H1 (cell line): ENCODE results near the gene YTHDC2. TPM values are rescaled to one million over a fixed set of nuclear protein-coding genes. Genes with fewer than 3 reads are reported as not detected.

Experiments
- CTCF ChIA-PET: fragments of 300-600 bp; sonication (Branson Sonifier 250); formaldehyde crosslinking; loops from one replicate; lab custom pipeline; 2021; ENCODE audit not compliant: partially characterized antibody; lab: Charles Lee
- POLR2A ChIA-PET: fragments of 300-600 bp; sonication (Branson Sonifier 250); formaldehyde crosslinking; loops from one replicate; lab custom pipeline; 2021; ENCODE audit warnings: inconsistent platforms; ENCODE audit not compliant: partially characterized antibody; lab: Charles Lee
- DNase-seq, 2 experiments: peaks; one replicate each; pipeline versions ENCODE4 v3.0.0 to v3.0.0-alpha.2; 2010 to 2022; ENCODE audit warnings: low spot score in 2 of 2, low read depth in 1 of 2, mixed read lengths in 1 of 2
- FAIRE-seq: peaks from 2 replicates; lab custom pipeline; 2011; peaks lifted over from hg19 to GRCh38; lab: Jason Lieb, UNC
- H2AFZ ChIP-seq: 2 replicates; pipeline ENCODE4 v1.8.1; 2012; ENCODE audit warnings: low read length, inconsistent platforms
- H2AK5ac ChIP-seq: 2 replicates; pipeline ENCODE4 v1.6.1; 2013; ENCODE audit warnings: low read depth, low read length
- H2BK120ac ChIP-seq: replicated peaks from 2 replicates; pipeline ENCODE3; 2013; ENCODE audit warnings: low read depth, low read length, inconsistent platforms
- H2BK12ac ChIP-seq: 2 replicates; pipeline ENCODE4 v1.6.1; 2013; ENCODE audit warnings: low read depth, low read length
- H2BK15ac ChIP-seq: 2 replicates; pipeline ENCODE4 v1.6.1; 2013; ENCODE audit warnings: low read length
- H2BK20ac ChIP-seq: 2 replicates; pipeline ENCODE4 v1.6.1; 2013; ENCODE audit warnings: low read length
- H2BK5ac ChIP-seq: 2 replicates; pipeline ENCODE4 v1.6.1; 2013; ENCODE audit warnings: low read depth, low read length
- H3K14ac ChIP-seq: 2 replicates; pipeline ENCODE4 v1.6.1; 2013; ENCODE audit warnings: inconsistent platforms; ENCODE audit not compliant: insufficient read length
- H3K18ac ChIP-seq: 2 replicates; pipeline ENCODE4 v1.6.1; 2013; ENCODE audit warnings: low read length; ENCODE audit errors: extremely low read depth
- H3K23ac ChIP-seq: 2 replicates; pipeline ENCODE4 v1.6.1; 2013; ENCODE audit warnings: inconsistent platforms; ENCODE audit not compliant: insufficient read length
- H3K23me2 ChIP-seq: 2 replicates; pipeline ENCODE4 v1.6.1; 2013; ENCODE audit warnings: low read depth, low read length
- H3K27ac ChIP-seq: 2 replicates; pipeline ENCODE4 v1.6.1; 2011; ENCODE audit warnings: low read depth, low read length, inconsistent platforms
- H3K27me3 ChIP-seq, 4 experiments: replicated peaks in 1 of 4; 1 replicate in 1 of 4; 2 replicates in 3 of 4; pipeline versions ENCODE4 v1.6.1 to v1.8.1; 2011 to 2013; ENCODE audit warnings: low read length in 3 of 4, mild to moderate bottlenecking in 3 of 4, inconsistent platforms in 2 of 4, mixed read lengths in 2 of 4, moderate library complexity in 1 of 4; ENCODE audit not compliant: control insufficient read depth in 3 of 4, insufficient read depth in 3 of 4; ENCODE audit errors: extremely low read depth in 1 of 4
- H3K36me3 ChIP-seq, 4 experiments: 2 replicates each; pipeline versions ENCODE4 v1.6.1 to v1.8.1; 2011 to 2013; ENCODE audit warnings: mild to moderate bottlenecking in 4 of 4, low read length in 3 of 4, moderate library complexity in 2 of 4, control low read depth in 1 of 4, inconsistent platforms in 1 of 4; ENCODE audit not compliant: insufficient read depth in 4 of 4, control insufficient read depth in 2 of 4
- H3K4ac ChIP-seq: replicated peaks from 2 replicates; pipeline ENCODE3; 2013; ENCODE audit warnings: low read length, low read depth, mixed read lengths, inconsistent platforms; ENCODE audit not compliant: insufficient read length
- H3K4me1 ChIP-seq, 4 experiments: replicated peaks in 1 of 4; 1 replicate in 1 of 4; 2 replicates in 3 of 4; pipeline versions ENCODE4 v1.6.1 to v1.8.1; 2011 to 2013; ENCODE audit warnings: low read length in 3 of 4, inconsistent platforms in 2 of 4, mixed read lengths in 1 of 4; ENCODE audit not compliant: insufficient read depth in 4 of 4, control insufficient read depth in 3 of 4
- H3K4me2 ChIP-seq, 2 experiments: 2 replicates each; pipeline versions ENCODE4 v1.6.1 to v1.8.1; 2011 to 2013; ENCODE audit warnings: low read depth in 2 of 2, low read length in 2 of 2, control low read depth in 1 of 2, inconsistent platforms in 1 of 2, mild to moderate bottlenecking in 1 of 2; ENCODE audit not compliant: insufficient read depth in 1 of 2
- H3K4me3 ChIP-seq, 4 experiments: fragments of 200-600, 300-600 bp in 1 of 4; sonication (generic), shearing (Covaris generic), sonication (Bioruptor Twin) in 1 of 4; 2 replicates each; pipeline versions ENCODE4 v1.5.1 to v1.8.1; 2011 to 2016; ENCODE audit warnings: low read length in 4 of 4, low read depth in 3 of 4, control low read depth in 2 of 4, inconsistent platforms in 2 of 4, mild to moderate bottlenecking in 2 of 4, mixed read lengths in 1 of 4, moderate library complexity in 1 of 4; ENCODE audit not compliant: insufficient read depth in 2 of 4; ENCODE audit errors: extremely low read depth in 1 of 4
- H3K56ac ChIP-seq: replicated peaks from 2 replicates; pipeline ENCODE3; 2013; ENCODE audit warnings: low read depth, mild to moderate bottlenecking, mixed read lengths, low read length, inconsistent platforms; ENCODE audit not compliant: insufficient read length
- H3K79me1 ChIP-seq: 2 replicates; pipeline ENCODE4 v1.6.1; 2013; ENCODE audit warnings: low read depth, low read length, control low read depth
- H3K79me2 ChIP-seq, 2 experiments: 2 replicates each; pipeline versions ENCODE4 v1.6.1 to v1.8.1; 2012 to 2013; ENCODE audit warnings: low read length in 2 of 2, mild to moderate bottlenecking in 2 of 2, inconsistent platforms in 1 of 2; ENCODE audit not compliant: insufficient read depth in 2 of 2, control insufficient read depth in 1 of 2
- H3K9ac ChIP-seq, 4 experiments: replicated peaks in 1 of 4; 1 replicate in 1 of 4; 2 replicates in 3 of 4; pipeline versions ENCODE4 v1.6.1 to v1.8.1; 2011 to 2013; ENCODE audit warnings: low read depth in 3 of 4, low read length in 3 of 4, control low read depth in 2 of 4, mild to moderate bottlenecking in 2 of 4, moderate library complexity in 2 of 4, inconsistent platforms in 1 of 4; ENCODE audit errors: extremely low read depth in 1 of 4
- H3K9me3 ChIP-seq, 2 experiments: 2 replicates each; pipeline versions ENCODE4 v1.6.1 to v1.8.1; 2012 to 2013; ENCODE audit warnings: mild to moderate bottlenecking in 2 of 2, moderate library complexity in 2 of 2, control low read depth in 1 of 2, inconsistent platforms in 1 of 2, low read depth in 1 of 2, low read length in 1 of 2, mixed read lengths in 1 of 2; ENCODE audit not compliant: insufficient read depth in 2 of 2
- H4K20me1 ChIP-seq, 2 experiments: replicated peaks in 1 of 2; 2 replicates each; pipeline versions ENCODE3 to v1.8.1; 2011 to 2013; ENCODE audit warnings: inconsistent platforms in 2 of 2, low read length in 2 of 2, mild to moderate bottlenecking in 1 of 2; ENCODE audit not compliant: insufficient read depth in 2 of 2, control insufficient read depth in 1 of 2
- H4K5ac ChIP-seq: 2 replicates; pipeline ENCODE4 v1.6.1; 2013; ENCODE audit warnings: low read length, low read depth, mixed read lengths, inconsistent platforms; ENCODE audit not compliant: insufficient read length
- H4K8ac ChIP-seq: 2 replicates; pipeline ENCODE4 v1.8.0; 2013; ENCODE audit warnings: mild to moderate bottlenecking, moderate library complexity, low read length, inconsistent platforms; ENCODE audit not compliant: insufficient read depth; ENCODE audit errors: extremely low read depth
- H4K91ac ChIP-seq: replicated peaks from 2 replicates; pipeline ENCODE3; 2013; ENCODE audit warnings: low read length, mixed read lengths, inconsistent platforms; ENCODE audit not compliant: insufficient read length
- ASH2L ChIP-seq: fragments of 200-600, 300-600 bp; sonication (generic); IDR thresholded peaks from one replicate; pipeline ENCODE4 v1.7.1; 2017; ENCODE audit warnings: low read length
- E2F6 ChIP-seq: IDR thresholded peaks from 2 replicates; pipeline ENCODE4 v1.6.1; 2012; ENCODE audit warnings: inconsistent platforms
- EP300 ChIP-seq, 2 experiments: IDR thresholded peaks; 1 replicate in 1 of 2; 2 replicates in 1 of 2; pipeline ENCODE4 v1.6.1; 2011 to 2012; ENCODE audit warnings: low read depth in 2 of 2, low read length in 2 of 2, mild to moderate bottlenecking in 2 of 2, borderline replicate concordance in 1 of 2, inconsistent platforms in 1 of 2, moderate library complexity in 1 of 2
- PHF8 ChIP-seq: fragments of 200-600 bp; sonication (generic); conservative IDR thresholded peaks from 2 replicates; pipeline ENCODE4 v1.7.1; 2012; ENCODE audit warnings: low read depth, mild to moderate bottlenecking, inconsistent platforms, low read length, moderate library complexity
- POLR2A ChIP-seq, 2 experiments: IDR thresholded peaks; 1 replicate in 1 of 2; 2 replicates in 1 of 2; pipeline ENCODE4 v1.6.1; 2011; ENCODE audit warnings: low read depth in 2 of 2, low read length in 2 of 2, mild to moderate bottlenecking in 2 of 2; ENCODE audit errors: control extremely low read depth in 1 of 2
- WGBS, 2 experiments: shearing (Covaris generic) in 1 of 2; methylation state at CpG; one replicate each; pipeline versions ENCODE4 v1.1.6 to v1.1.7; 2013 to 2015; ENCODE audit warnings: low lambda C conversion rate in 2 of 2, mixed read lengths in 2 of 2, inconsistent platforms in 1 of 2, low coverage in 1 of 2, missing lambda C conversion rate in 1 of 2; ENCODE audit not compliant: insufficient replicate concordance in 2 of 2, insufficient coverage in 1 of 2, insufficient read length in 1 of 2; ENCODE audit errors: extremely low coverage in 1 of 2, missing lambda C conversion rate in 1 of 2; 5-methylcytosine and 5-hydroxymethylcytosine counted together
- polyA plus RNA-seq, 7 experiments: library from polyadenylated mRNA; depleted of rRNA in 3 of 7; stranded (reverse) in 5 of 7; unstranded in 2 of 7; fragments of >200 nt in 5 of 7; fragments of 200-250 nt in 2 of 7; gene quantifications; 1 replicate in 5 of 7; 2 replicates in 1 of 7; 4 replicates in 1 of 7; pipeline versions ENCODE4 v1.2.1 to v1.2.3, GENCODE V29; 2011 to 2013; ENCODE audit warnings: missing spikeins in 2 of 7, mixed read lengths in 2 of 7
- total RNA-seq: library from RNA; stranded (reverse); fragmentation: NEBNext Ultra II Directional; extraction: Animal tissue kit (Norgen Biotek cat#: 25700); gene quantifications from 2 replicates; pipeline ENCODE4 v1.2.1, GENCODE V29; 2021

The YTHDC2 gene
- total and polyA plus RNA-seq, 2 of the 8 experiments (the other 6 are each of a cell fraction or from before 2014, with no cell fraction given) = 4.3 to 20.1 TPM

DNA sequence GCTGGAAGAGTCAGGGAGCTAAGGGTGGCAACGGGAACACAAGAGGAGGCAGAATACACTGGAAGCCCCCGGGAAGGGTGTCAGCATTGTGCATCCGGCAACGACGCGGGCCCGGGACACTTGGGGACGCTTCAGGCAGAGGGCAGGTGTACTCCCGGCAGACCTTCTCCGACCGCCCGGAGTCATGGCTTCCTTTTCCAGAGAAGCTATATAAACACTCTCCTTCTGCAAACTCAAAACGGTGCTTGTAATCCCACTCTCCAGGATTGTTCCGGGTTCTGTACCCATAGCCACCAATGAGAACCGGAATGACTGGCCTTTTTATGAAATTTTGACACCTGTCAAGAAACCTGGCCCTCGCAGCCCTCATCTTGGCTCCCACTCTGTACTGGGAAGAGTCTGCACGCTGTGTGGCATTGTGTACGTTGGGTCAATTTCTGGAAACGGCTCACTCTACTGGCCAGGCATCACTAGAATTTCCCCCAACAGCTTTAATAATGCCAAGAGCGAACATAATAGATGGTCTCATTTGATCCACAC lies 24.8 kb upstream of the YTHDC2 start:
- Histone ChIP-seq H2BK12ac (no peak overlapping the region), H4K5ac (peak overlapping the region; percentile 6), H4K8ac (peak overlapping the region; percentile 94), H2BK5ac (peak overlapping the region; percentile 44; the same call in 1 of the 2 replicates), H3K56ac (no peak overlapping the region), H4K20me1 (no peaks in the 10 kb centered on the region), H3K27ac (no peak overlapping the region), H3K9ac (peak overlapping the region in 3 of 4 experiments; percentile 8 to 68 (median 67); a peak in 5 of 7 replicates), H3K27me3 (peaks cover 0 to 21% (median 18%) of the 10 kb centered on the region in 4 experiments; a peak in 6 of 7 replicates), H2AK5ac (no peak overlapping the region), H2BK20ac (no peak overlapping the region), H3K14ac (no peak overlapping the region), H3K18ac (peak overlapping the region; percentile 84), H2AFZ (peak overlapping the region; percentile 98), H3K36me3 (no peaks in the 10 kb centered on the region), H3K79me1 (no peaks in the 10 kb centered on the region), H3K79me2 (no peaks in the 10 kb centered on the region), H3K23ac (no peak overlapping the region), H3K23me2 (peaks cover 12% of the 10 kb centered on the region; the same call in 1 of the 2 replicates), H3K4me1 (peaks cover 0 to 4% (median 0%) of the 10 kb centered on the region in 4 experiments; a peak in 1 of 7 replicates), H2BK15ac (no peak overlapping the region), H3K4me3 (peak overlapping the region; percentile 72 to 84 (median 75)), H3K9me3 (peaks cover 21 to 23% of the 10 kb centered on the region in 2 experiments), H4K91ac (peak overlapping the region; percentile 87), H3K4ac (no peak overlapping the region), H3K4me2 (peak overlapping the region; percentile 86 to 99), H2BK120ac (no peak overlapping the region)
- POLR2A ChIA-PET = interaction anchor here (0.6 to 2.2 kb wide), 3 partner anchors 13 to 696 kb away, joined by 3 to 9 read pairs (median 9); partner anchors contain the start of gene YTHDC2
- DNase-seq = no peak
- TF ChIP-seq E2F6 (0 out of 2 replicates have a peak, but pooled peaks have one; percentile 36), PHF8 (peak; percentile 26; the same call in 1 of the 2 replicates), EP300 (IDR thresholded peaks at IDR 0.05; ENCODE audit: borderline replicate concordance in 1 of 2, low read depth in 2 of 2, low read length in 2 of 2) (peak in 1 of 2 experiments; percentile 90; a peak in 1 of 3 replicates), POLR2A (IDR thresholded peaks at IDR 0.05; ENCODE audit: control extremely low read depth in 1 of 2, low read depth in 2 of 2, low read length in 2 of 2) (0 out of 3 replicates have a peak, but pooled peaks of 1 of the 2 experiments have one; percentile 10), ASH2L (no peak)
- no peak for FAIRE-seq
- CTCF ChIA-PET = interaction anchor here (0.7 to 1.7 kb wide), 7 partner anchors 11 to 521 kb away, joined by 3 to 7 read pairs (median 3); no protein-coding TSS in a partner anchor
- WGBS, 2 experiments = 35% methylated on average over 20 of the region's 20 CpGs; no CpG with 5 or more reads in 1 of the 2 experiments
